Progenitor cell of endocrine pancreas (in vitro differentiated cells): Measurements from ENCODE around the gene JMJD6. TPM values are rescaled to one million over a fixed set of nuclear protein-coding genes. Genes with fewer than 3 reads are reported as not detected.

Experiments
- DNase-seq: peaks from one replicate; pipeline ENCODE4 v3.0.0; 2021; ENCODE audit warnings: low spot score; ENCODE audit not compliant: unreplicated experiment
- H3K27ac Mint-ChIP-seq: 2 replicates; pipeline ENCODE4 v1.8.0; 2021; ENCODE audit warnings: mild to moderate bottlenecking, moderate library complexity, mixed read lengths
- H3K27me3 Mint-ChIP-seq: 2 replicates; pipeline ENCODE4 v1.8.0; 2021; ENCODE audit warnings: mixed read lengths
- H3K36me3 Mint-ChIP-seq: 2 replicates; pipeline ENCODE4 v1.8.0; 2022; ENCODE audit warnings: mixed read lengths; ENCODE audit not compliant: insufficient read depth
- H3K4me1 Mint-ChIP-seq: 2 replicates; pipeline ENCODE4 v1.8.0; 2021; ENCODE audit warnings: low read depth, mixed read lengths
- H3K4me3 Mint-ChIP-seq: 2 replicates; pipeline ENCODE4 v1.8.0; 2021; ENCODE audit warnings: low read depth, mild to moderate bottlenecking, moderate library complexity, mixed read lengths
- H3K9me3 Mint-ChIP-seq: 2 replicates; pipeline ENCODE4 v1.8.0; 2021; ENCODE audit warnings: low read depth, mixed read lengths
- total RNA-seq: library from RNA; stranded (reverse); gene quantifications from 2 replicates; pipeline ENCODE4 v1.2.1, GENCODE V29; 2021
- TF ChIP-seq, protein P1 (sequence below): fragments of 200-600 bp; sonication (generic); IDR thresholded peaks from one replicate; pipeline ENCODE4 v1.5.0; 2021; ENCODE audit warnings: antibody characterized with exemption, mild to moderate bottlenecking; ENCODE audit not compliant: unreplicated experiment

Gene JMJD6
- total RNA-seq, 1 donor from 2014 or later, result 25.6 TPM

DNA sequence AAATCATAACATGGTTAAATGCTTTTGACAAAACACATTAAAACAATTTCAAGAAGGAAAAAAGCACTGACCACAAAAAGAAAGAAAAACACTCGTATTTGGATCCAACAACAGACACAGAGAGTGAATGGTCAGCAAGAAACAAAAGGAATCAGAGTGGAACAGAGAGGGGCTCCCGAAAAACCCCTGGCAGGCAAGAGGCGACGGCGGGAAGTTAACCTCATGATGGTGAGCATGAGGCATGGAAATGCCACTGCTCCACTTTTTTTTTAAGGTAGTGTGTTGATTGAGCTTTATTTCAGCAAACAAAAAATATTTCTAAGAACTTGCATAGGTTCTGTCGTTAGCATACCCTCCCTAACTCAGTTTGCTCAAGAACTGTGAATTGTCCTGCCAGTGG, 50.8 kb downstream of the JMJD6 start:
- DNase-seq, result no peak
- TF ChIP-seq, protein P1, sequence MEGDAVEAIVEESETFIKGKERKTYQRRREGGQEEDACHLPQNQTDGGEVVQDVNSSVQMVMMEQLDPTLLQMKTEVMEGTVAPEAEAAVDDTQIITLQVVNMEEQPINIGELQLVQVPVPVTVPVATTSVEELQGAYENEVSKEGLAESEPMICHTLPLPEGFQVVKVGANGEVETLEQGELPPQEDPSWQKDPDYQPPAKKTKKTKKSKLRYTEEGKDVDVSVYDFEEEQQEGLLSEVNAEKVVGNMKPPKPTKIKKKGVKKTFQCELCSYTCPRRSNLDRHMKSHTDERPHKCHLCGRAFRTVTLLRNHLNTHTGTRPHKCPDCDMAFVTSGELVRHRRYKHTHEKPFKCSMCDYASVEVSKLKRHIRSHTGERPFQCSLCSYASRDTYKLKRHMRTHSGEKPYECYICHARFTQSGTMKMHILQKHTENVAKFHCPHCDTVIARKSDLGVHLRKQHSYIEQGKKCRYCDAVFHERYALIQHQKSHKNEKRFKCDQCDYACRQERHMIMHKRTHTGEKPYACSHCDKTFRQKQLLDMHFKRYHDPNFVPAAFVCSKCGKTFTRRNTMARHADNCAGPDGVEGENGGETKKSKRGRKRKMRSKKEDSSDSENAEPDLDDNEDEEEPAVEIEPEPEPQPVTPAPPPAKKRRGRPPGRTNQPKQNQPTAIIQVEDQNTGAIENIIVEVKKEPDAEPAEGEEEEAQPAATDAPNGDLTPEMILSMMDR, result no peak
- Mint-ChIP-seq H3K4me3 (no peak overlapping the region), H3K27ac (no peak overlapping the region), H3K9me3 (no peaks in the 10 kb centered on the region), H3K36me3 (peaks cover 3% of the 10 kb centered on the region), H3K4me1 (peaks cover 12% of the 10 kb centered on the region), H3K27me3 (no peaks in the 10 kb centered on the region)

DNA sequence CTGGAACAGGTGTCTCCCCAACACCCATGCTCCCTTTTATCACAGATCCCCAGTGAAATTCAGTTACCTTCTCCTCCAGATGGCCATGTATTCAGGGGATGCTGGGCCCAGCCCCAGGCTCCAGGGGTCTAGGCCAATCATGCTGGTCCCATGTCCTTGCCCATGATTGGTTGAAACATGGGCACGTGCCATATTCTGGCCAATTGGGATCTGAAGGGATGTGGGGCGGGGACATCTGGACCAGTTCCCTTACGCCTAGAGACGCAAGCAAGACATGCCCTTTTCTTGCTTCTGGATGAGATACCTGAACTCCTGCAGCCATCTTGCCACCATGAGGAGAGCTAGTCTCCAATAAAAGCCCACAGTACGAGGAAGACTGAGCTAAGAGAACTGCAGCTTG, 51.8 kb downstream of the JMJD6 start:
- Mint-ChIP-seq H3K4me3 (no peak overlapping the region), H3K27me3 (no peaks in the 10 kb centered on the region), H3K4me1 (peaks cover 16% of the 10 kb centered on the region), H3K9me3 (no peaks in the 10 kb centered on the region), H3K27ac (no peak overlapping the region), H3K36me3 (peaks cover 3% of the 10 kb centered on the region)
- TF ChIP-seq, protein P1, result no peak
- no peak for DNase-seq

DNA sequence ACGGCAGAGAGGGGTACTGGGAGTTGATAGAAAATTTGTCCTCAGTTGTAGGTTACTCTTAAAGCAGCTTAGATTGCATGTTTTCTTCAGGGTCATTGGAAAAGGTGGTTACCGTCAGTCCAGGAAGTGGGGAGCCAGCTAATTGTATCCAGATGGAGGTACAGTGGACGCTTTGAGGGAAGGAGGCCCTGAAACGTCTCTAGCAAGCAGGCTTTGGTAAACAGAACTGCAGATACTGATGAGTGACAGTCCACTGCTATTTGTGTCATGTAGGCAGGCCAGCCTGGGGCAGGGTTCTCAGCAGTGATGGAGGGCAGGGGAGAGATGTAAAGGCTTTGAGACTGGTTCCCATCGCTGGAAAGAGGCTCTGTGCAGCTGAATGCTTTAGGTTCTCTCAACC, 52.7 kb downstream of the JMJD6 start:
- Mint-ChIP-seq H3K4me1 (peaks cover 16% of the 10 kb centered on the region), H3K27ac (peak overlapping the region; percentile 10), H3K27me3 (no peaks in the 10 kb centered on the region), H3K9me3 (no peaks in the 10 kb centered on the region), H3K4me3 (peak overlapping the region; percentile 51), H3K36me3 (peaks cover 3% of the 10 kb centered on the region)
- TF ChIP-seq, protein P1, result no peak
- no peak for DNase-seq

DNA sequence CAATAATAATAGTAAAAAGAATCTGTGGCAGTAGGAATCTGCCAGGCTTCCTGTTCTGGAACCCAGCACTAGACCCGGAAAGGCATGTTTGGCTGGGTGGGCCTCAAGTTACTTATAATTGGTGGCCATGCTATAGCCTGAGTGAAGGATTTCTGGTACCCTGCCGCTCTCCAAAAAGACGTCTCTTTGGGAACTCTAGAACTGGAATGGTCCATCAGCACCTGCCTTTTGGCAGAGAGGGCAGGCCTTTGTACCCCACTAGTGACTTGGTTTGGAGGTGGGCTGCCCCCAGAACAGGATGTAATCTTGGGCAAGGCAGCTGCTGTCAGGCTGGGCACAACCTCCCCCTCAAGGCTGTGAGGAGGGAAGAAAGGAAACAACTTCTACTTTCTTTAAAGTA, 53.5 kb downstream of the JMJD6 start:
- no peaks in the 10 kb centered on the region for H3K27me3 Mint-ChIP-seq
- no peak for DNase-seq
- peaks cover 16% of the 10 kb centered on the region for H3K4me1 Mint-ChIP-seq
- H3K27ac Mint-ChIP-seq, result no peak overlapping the region
- TF ChIP-seq, protein P1, result no peak
- peaks cover 3% of the 10 kb centered on the region for H3K36me3 Mint-ChIP-seq
- no peaks in the 10 kb centered on the region for H3K9me3 Mint-ChIP-seq
- peak overlapping the region; percentile 88 for H3K4me3 Mint-ChIP-seq

DNA sequence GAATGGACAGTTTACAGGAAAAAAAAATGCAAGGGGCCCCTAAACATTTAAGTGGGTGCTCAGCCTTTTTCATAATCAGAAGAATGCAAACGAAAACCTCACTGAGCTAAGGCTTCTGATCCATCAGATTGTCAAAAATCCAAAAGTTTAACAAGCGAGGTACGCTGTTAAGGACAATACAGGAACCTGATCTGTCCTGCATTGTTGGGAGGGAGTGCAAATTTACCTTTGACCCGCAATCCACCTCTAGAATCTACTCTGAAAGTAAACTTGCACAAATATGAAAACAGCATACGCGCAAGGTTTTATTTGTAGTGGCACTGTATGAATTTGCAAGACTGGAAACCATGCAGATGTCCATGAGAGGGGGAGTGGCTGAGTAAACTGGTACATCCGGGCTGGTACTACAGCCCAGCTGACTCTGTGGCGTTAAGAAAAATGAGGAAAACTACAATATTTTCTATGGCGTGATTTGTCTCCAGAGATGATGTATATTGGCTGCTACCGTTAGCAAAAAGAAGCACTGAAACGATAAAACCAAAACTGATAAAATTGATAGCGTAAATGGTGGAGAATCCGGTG, 54.0 kb downstream of the JMJD6 start:
- Mint-ChIP-seq H3K36me3 (peaks cover 3% of the 10 kb centered on the region), H3K4me3 (peak overlapping the region; percentile 88), H3K4me1 (peaks cover 16% of the 10 kb centered on the region), H3K27ac (peak overlapping the region; percentile 97), H3K27me3 (no peaks in the 10 kb centered on the region), H3K9me3 (no peaks in the 10 kb centered on the region)
- no peak for DNase-seq
- TF ChIP-seq, protein P1, result no peak
